ENCODE results near the gene SEC23A.

- no peak for TF ChIP-seq CTCF (conservative IDR thresholded peaks at IDR 0.05)
- no peak for TF ChIP-seq EZH2 (IDR thresholded peaks at IDR 0.05; ENCODE audit: low read depth)
These were observed 120.2 kb downstream of the SEC23A start for GRCh38 chr14:38982837-38983236.

Measured in PC-9 (cell line).